Measurements from ENCODE around the gene GDA.

GDA gene

GRCh38 chr9:72131206-72131605, 18.0 kb upstream of the GDA start:
- TF ChIP-seq REST (IDR thresholded peaks at IDR 0.05; ENCODE audit: insufficient read depth in 1 of 2, low read depth in 2 of 2, low read length in 2 of 2) (no peak), SIN3A (IDR thresholded peaks at IDR 0.05; ENCODE audit: borderline replicate concordance, insufficient read depth, low read length) (no peak), POLR2AphosphoS5 (IDR thresholded peaks at IDR 0.05; ENCODE audit: low read depth, low read length) (no peak), FOXP2 (optimal IDR thresholded peaks at IDR 0.05; ENCODE audit: borderline replicate concordance, extremely low read depth, extremely low read length, insufficient read depth) (no peak), TAF1 (IDR thresholded peaks at IDR 0.05; ENCODE audit: borderline replicate concordance, insufficient read depth, low read length) (no peak)

DNA sequence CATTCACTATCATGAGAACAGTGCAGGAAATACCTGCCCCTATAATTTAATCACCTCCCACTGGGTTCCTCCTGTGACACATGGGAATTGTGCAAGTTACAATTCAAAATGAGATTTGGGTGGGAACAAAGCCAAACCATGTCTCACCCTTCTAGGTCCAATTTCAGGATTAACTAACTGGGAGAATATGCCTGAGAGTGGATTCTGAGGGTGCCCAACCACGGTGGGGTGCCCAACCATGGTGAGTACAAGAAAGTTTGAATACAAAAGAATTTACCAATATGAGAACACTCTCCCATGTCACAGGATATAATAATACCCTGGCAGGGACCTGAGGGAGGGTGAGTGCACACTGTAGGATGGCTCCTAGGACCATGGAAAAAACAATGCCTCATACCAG, 17.2 kb upstream of the GDA start:
- TF ChIP-seq SIN3A (IDR thresholded peaks at IDR 0.05; ENCODE audit: borderline replicate concordance, insufficient read depth, low read length): no peak
- TF ChIP-seq FOXP2 (optimal IDR thresholded peaks at IDR 0.05; ENCODE audit: borderline replicate concordance, extremely low read depth, extremely low read length, insufficient read depth): no peak
- TF ChIP-seq TAF1 (IDR thresholded peaks at IDR 0.05; ENCODE audit: borderline replicate concordance, insufficient read depth, low read length): no peak
- no peak for TF ChIP-seq REST (IDR thresholded peaks at IDR 0.05; ENCODE audit: insufficient read depth in 1 of 2, low read depth in 2 of 2, low read length in 2 of 2)
- TF ChIP-seq POLR2AphosphoS5 (IDR thresholded peaks at IDR 0.05; ENCODE audit: low read depth, low read length): no peak

GRCh38 chr9:72133365-72134035, 15.7 kb upstream of the GDA start:
- TF ChIP-seq FOXP2 (optimal IDR thresholded peaks at IDR 0.05; ENCODE audit: borderline replicate concordance, extremely low read depth, extremely low read length, insufficient read depth) (no peak), SIN3A (IDR thresholded peaks at IDR 0.05; ENCODE audit: borderline replicate concordance, insufficient read depth, low read length) (no peak), REST (IDR thresholded peaks at IDR 0.05; ENCODE audit: insufficient read depth in 1 of 2, low read depth in 2 of 2, low read length in 2 of 2) (no peak), POLR2AphosphoS5 (IDR thresholded peaks at IDR 0.05; ENCODE audit: low read depth, low read length) (no peak)

GRCh38 chr9:72134801-72135200, 14.4 kb upstream of the GDA start:
- TF ChIP-seq REST (IDR thresholded peaks at IDR 0.05; ENCODE audit: insufficient read depth in 1 of 2, low read depth in 2 of 2, low read length in 2 of 2) (no peak), SIN3A (IDR thresholded peaks at IDR 0.05; ENCODE audit: borderline replicate concordance, insufficient read depth, low read length) (no peak), FOXP2 (optimal IDR thresholded peaks at IDR 0.05; ENCODE audit: borderline replicate concordance, extremely low read depth, extremely low read length, insufficient read depth) (no peak), POLR2AphosphoS5 (IDR thresholded peaks at IDR 0.05; ENCODE audit: low read depth, low read length) (no peak), TAF1 (IDR thresholded peaks at IDR 0.05; ENCODE audit: borderline replicate concordance, insufficient read depth, low read length) (no peak)

Measured in PFSK-1 (cell line).